HG03135 (cell line): ENCODE measurements around the gene SMIM17.

Experiments used
- ATAC-seq: cut with Tn5 transposase; IDR thresholded peaks from one replicate; pipeline ENCODE4 v1.9.1; 2021; ENCODE audit warnings: mild to moderate bottlenecking, moderate library complexity; ENCODE audit not compliant: unreplicated experiment

SMIM17 gene

DNA sequence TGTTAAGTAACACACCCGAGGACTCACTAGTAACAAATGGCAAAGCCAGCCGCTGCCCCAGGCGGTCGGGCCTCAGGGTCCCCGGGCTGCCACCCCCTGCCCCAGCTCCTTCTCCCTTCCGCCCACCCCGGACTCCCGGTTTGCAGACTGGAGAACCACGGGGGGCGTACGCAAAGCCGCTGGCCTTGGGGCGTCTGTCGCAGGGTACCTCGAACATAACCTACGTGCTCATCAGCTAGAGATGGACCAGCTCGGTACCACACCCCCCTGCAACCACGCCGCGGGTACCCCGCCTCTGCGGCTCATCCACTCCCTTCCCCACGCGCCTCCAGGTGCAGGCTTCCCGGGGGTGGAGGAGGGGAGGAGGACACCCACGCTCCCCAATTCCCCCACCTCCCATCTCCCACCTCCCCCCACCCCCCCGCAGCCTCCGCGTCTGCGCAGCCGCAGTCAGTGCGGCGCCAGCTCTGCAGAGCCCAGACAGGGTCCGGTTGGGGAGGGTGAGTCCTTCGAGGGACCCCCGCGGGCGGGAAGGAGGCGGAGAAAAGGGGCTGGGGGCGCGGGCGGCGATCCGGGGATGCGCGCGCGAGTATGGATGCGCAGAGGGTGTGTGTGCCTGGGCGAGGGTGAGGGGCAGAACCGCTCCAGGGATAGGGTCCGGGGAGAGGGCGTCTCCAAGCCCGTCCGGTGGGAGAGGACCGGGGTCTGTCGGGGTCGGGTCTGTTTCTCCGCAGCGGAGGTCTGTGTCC is at the start of gene SMIM17:
Gene SMIM17 (plus strand): TSS at position 449 of the 749 bp plus-strand sequence. CDS start 2,509 bp downstream, outside the sequence.
- ATAC-seq: no peak

DNA sequence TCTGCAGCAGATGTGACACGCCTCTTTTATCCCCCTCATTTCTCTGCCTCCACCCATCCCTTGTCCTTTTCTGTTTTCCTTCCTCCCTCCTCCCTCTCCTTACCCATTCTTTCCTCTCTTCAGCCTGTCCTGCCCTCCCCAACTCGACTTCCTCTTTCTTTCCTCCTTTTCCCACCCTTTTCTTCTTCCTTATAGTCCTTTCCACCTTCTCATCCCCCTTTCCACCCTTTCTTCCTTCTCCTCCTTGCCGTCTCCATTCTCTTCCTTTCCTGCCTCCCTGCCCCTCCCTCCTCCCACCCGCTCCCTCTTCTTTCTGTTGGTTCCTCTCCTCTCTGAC is 48.5 kb upstream of the SMIM17 start:
- no peak for ATAC-seq

DNA sequence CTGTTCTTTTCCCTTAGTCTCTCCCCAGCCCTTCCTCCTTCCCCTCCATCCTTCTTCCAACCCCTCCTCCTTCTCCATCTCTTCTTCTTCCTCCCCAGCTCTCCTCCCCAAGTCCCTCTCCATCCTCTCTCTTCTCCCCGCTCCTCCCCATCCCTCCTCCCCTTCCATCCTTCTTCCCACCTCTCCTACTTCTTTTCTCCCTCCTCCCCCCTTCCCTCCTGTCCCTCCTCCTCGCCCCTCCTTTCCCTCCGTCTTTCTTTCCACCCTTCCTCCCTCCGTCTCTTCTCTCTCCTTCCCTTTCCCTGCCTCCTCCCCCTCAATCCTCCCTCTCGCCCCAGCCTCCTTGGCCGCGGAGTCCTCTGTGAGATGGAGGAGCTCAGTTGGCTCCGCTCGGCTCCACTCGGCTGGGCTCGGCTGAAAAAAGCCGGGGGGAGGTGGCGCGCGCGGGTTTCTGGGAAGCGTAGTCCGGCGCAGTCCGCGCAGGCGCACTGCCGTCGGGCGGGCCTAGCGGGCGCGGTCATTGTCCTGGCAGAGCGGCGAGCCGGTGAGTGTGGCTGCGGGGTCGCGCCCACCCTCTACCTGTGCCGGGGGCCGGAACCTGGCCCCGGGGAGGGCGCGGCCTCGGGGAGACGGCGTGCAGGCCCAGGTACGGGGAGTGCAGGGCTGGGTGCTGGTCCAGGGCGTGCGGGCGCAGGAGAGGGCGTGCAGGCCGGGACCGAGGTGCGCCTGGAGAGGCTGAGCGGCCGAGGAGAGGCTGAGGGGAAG is 48.0 kb upstream of the SMIM17 start, which contains the start of gene ZNF71:
Gene ZNF71 (plus strand): TSS at position 520 of the 765 bp plus-strand sequence. CDS start 6,257 bp downstream, outside the sequence.
- peak; percentile 90 for ATAC-seq

DNA sequence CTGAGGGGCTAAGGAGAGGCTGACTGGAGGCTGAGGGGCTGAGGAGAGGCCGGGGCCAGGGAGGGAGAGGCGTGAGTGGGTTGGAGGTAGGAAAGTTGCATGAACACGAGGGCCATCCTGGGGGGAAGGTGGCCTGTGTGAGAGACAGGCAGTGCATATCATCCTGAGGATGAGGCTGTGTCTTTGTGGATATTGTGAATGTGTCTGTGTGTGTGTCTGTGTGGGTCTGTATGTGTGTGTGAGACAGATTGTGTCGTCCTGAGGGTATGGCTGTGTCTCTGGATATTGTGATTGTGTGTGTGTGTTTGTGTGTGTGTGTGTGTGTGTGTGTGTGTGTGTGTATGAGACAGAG is 47.4 kb upstream of the SMIM17 start:
- peak; percentile 33 for ATAC-seq

DNA sequence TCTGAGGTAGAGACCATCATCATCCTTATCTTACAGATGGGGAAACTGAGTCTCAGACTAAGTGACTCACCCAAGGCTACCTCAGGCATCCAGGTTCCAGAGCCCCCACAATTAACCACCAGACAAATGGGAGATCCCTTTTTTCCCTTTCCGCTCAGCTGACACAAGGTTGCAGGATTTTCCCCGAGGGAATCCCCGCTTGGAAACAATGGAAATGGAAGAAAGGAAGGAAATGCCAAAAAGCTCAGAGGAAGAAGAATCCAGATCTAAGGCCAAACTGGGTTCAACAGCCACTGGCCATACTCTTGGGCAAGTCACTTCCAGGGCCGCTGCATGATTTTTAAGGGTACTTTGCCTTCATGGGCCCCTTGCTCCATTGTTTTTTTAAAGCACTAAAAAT is 46.3 kb upstream of the SMIM17 start:
- no peak for ATAC-seq

DNA sequence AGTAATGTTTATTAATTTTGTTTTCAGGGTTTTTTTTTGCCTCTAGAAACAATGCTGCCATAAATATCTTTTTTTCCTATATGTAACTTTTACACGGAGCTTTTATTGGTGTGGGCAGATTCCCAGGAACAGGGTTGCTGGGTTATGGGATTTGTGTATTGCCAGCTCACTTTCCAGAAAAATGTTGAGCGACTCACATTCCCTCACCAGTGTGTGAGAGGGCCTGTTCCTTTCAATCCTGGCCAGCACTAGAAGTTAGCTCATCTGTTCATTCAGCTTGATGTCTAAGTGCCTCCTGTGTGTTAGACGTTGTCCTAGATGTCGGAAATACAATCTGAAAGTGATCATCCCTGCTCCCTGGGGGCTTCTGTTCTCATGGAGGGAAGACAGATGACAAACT is 45.3 kb upstream of the SMIM17 start:
- no peak for ATAC-seq

DNA sequence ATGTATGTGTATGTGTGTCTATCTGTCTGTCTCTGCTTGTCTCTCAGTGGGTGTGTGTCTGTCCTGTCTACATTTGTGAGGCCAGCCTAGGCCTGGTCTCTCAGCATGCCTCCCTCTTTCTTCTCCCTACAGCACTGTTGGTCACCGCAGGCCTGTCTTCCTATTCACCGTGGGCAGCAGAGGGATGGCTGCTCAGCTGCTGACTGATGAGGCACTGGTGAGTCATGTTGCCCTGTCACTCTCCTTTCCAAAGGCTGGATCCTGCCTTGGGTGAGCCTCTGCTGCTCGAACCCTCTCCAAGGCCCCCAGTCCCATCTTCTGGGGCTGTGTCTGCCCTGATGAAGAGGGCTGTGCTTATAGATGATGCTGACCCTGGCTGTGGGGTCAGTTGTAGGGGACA is 41.6 kb upstream of the SMIM17 start:
- no peak for ATAC-seq

DNA sequence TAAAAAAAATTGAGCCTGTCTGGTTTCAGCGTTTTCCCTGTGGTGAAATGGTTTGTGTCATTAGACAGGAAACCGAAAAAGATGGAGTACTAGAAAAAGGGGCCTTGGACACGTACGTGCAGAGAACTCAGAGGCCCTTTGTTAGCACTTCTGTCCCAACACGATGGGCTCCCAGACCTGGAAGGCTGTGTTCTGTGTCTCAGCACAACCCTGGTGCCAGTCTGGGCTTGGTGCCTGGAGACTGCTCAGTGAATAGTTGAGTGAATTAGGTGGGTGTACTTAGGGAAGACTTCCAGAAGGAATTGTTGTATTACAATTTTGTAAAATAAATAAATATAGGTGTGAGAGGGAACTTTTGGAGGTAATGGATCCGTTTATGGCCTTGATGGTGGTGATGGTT is 39.1 kb upstream of the SMIM17 start:
- ATAC-seq: no peak

DNA sequence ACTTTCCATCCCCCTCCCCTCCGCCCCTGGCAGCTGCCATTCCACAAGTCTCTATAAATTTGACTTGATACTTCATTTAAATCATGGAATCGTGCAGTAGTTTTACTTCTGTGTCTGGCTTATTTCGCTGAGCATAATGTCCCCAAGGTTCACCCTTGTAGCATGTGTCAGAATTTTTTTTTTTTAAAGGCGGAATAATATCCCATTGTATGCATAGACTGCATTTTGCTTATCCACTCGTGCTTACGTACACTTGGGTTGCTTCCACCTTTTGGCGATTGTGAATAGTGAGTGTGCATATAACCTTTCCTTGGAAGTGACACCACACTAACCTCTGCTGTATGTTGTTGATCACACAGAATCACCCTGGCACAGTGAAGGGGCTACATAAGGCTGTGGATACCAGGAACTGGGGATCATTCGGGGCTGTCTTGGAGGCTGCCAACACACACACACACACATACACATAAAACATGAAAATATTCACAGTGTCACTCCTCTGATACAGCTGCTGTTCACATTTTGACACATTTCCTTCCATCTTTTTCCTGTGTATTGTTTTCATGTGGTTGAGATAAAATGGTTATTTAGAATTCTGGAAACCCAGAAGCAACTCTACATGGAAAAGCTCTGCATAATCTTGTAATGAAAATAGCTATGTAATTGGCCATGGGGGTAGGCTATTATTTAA is 34.5 kb upstream of the SMIM17 start:
- ATAC-seq: no peak

DNA sequence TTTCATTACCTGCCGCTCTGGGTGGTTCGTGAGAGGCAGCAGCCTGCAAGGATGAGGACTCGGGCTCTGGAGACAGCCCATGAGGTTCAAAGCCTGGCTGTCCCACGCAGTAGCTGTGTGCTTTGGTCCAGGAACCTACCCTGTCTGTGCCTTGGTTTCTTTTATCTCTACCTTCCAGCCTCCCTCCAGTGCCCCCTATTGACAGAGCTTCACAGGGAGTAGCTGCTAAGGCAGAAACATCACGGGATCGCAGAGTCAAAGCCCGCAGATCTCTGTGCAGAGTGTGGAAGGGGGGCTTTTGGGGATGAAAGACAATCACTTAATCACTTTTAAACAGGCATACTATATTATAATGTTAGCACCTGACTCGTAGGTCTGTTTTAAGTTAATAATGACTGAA is 31.7 kb upstream of the SMIM17 start:
- no peak for ATAC-seq

DNA sequence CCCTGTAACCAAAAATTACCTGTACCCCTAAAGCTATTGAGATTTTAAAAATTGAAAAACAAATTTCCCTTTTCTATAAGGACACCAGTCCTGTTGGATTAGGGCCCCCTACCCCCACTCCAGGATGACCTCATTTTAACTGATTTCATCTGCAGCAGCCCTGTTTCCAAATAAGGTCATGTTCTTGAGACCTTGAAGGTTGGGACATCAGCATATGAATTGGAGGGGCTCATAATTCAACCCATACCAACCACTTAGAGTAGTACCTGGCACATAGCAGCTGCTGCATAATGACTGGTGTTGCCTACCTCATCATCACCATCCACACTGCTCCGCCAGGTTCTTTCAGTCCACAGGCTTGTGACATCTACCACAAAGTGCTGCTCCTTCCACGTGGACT is 30.2 kb upstream of the SMIM17 start:
- ATAC-seq: no peak

DNA sequence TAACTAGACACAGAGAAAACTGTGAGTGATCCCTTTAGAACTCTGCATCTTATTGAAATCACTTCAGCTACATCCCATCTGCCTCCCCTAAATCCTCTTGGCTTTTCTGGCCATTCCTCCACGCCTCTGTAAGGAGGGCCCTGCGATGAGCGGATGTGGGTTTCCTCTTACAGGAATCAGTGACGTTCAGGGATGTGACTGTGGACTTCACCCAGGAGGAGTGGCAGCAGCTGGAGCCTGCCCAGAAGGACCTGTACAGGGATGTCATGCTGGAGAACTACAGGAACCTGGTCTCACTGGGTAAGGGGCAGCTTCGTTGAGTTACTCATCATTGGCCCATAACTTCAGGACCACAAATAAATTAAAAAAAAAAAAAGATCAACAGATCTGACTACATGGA is 29.3 kb upstream of the SMIM17 start:
- ATAC-seq: no peak

DNA sequence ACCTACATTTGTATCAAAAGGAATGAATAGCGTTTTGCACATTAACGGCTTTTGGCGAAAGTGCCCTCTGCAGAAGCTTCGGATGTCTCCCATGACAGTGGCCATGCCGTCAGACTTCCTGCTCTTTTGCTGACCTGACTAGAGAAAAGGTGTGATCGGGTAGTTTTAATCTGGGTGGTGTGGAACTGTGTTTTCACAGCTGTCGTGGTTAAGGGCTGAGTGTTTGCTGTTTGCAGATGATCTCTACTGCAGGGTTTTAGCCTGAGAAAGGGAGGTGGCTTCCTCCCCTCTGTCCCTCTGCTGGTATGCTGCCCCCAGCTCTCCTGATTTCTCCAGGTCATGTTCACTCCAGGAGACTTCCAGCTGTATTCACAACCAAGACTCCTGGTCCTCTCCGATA is 25.4 kb upstream of the SMIM17 start:
- ATAC-seq: no peak

DNA sequence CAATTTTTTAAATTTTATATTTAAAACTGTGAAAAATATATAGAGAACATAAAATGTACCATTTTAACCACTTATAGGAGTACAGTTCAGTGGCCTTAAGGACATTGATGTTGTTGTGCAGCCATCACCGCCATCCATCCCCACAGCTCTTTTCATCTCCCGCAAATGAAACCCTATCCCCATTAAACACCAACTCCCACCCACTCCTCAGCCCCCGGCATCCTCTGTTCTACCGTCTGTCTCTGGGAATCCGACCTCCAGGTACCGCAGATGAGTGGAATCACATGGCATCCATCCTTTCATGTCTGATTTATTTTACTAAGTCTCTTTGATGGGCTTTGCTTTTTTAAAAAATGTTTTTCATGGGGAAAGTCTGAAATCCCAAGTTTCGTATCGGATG is 23.8 kb upstream of the SMIM17 start:
- no peak for ATAC-seq

DNA sequence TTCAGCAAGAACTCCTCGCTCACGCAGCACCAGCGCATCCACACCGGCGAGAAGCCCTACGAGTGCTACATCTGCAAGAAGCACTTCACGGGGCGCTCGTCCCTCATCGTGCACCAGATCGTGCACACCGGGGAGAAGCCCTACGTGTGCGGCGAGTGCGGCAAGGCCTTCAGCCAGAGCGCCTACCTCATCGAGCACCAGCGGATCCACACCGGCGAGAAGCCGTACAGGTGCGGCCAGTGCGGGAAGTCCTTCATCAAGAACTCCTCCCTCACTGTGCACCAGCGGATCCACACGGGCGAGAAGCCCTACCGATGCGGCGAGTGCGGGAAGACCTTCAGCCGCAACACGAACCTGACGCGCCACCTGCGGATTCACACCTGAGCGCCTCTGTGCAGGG is 20.6 kb upstream of the SMIM17 start:
- ATAC-seq: no peak

DNA sequence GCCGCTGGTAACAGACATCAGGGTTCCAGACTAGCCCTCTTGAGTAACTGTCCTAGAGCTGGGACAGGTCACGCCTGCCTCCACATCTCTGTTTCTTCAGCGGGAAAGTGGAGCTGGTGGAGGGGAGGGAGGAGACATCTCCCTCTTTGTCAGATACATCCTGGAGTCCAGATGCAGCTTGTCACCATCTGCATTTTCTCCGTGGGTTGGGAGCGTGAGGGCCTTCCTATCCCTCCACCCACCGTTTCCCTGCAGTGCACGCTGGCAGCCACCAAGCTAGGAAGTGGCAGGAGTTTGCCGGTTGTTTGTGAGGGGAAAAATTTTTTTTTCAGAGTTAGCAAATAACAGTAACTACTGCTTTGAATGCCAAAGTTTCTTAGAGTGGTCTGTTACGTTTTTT is 20.0 kb upstream of the SMIM17 start:
- no peak for ATAC-seq

DNA sequence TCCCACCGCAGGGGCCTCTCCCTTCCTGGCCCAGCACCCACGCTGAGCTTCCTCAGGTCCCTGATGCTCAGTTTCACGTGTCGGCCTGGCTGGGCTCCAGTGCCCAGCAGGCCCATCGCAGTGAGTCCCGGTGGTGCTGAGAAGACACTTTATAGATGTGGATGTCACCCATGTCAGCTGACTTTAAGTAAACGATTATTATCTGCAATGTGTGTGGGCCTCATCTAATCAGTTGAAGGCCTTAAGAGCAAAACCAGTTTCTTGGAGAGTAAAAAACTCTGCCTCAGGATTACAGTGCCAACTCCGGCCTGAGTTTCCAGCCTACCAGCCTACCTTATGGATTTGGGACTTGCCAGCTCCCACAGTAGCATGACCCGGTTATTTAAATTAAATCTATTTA is 17.3 kb upstream of the SMIM17 start:
- no peak for ATAC-seq

DNA sequence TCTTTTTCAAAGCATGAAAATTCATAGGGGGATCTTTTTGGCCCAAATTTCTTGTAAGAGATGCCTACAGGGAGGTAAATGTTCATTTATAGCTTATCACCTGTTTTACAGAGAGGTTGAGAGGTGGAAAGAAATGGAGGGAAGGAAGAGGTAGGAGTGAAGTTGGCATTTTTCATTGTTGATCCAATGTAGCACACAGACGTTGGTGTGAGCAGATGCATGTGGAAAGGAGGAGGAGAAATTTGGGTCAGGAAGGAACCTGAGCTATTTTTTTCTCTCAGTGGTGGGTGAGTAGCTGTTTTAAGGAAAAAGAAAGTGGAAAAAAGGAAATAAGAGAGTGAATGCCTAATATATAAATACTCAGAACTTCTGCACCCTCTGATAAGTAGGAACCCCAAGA is 9.9 kb upstream of the SMIM17 start:
- no peak for ATAC-seq

DNA sequence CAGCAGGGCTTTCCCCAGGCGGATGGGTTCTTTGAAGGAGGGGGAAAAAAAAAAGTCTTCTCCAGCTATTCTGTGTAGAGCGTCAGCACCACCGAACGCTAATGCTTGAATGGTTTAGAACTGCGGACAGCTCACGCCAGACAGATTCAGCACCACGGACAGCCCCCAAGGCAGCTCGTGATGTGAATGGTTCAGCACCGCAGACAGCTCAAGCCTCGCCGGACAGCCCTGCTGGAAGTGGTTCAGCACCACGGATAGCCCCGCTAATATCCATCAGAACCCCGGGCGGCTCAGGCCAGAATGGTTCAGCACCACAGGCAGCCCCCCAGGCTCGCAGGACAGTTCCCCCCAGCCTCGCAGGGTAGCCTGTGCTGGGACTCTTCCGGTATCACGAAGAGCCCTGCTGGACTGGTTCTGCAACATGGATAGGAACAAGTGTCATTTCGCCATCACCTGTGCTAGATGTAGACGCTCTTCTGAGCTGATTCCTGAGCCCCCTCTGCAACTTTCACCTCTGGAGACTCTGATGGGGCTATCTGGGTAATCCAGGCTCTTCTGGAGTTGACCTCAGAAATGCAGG is 4.9 kb upstream of the SMIM17 start:
- no peak for ATAC-seq

DNA sequence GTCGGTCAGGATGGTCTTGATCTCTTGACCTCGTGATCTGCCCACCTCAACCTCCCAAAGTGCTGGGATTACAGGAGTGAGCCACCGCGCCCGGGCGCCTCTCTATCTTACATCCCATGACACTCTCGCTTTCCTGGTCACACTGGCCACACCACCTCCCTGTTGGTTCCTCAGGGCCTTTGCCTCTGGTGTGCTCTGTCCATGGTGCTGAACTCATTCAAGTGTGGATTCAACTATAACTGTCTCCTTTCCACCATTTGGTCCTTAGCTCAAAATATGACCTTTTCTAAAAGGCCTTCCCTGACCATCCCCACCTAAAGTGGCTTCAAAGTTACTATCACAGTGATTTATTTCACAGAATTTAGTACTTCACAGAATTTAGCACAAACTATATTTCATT is 3.7 kb upstream of the SMIM17 start:
- ATAC-seq: no peak

DNA sequence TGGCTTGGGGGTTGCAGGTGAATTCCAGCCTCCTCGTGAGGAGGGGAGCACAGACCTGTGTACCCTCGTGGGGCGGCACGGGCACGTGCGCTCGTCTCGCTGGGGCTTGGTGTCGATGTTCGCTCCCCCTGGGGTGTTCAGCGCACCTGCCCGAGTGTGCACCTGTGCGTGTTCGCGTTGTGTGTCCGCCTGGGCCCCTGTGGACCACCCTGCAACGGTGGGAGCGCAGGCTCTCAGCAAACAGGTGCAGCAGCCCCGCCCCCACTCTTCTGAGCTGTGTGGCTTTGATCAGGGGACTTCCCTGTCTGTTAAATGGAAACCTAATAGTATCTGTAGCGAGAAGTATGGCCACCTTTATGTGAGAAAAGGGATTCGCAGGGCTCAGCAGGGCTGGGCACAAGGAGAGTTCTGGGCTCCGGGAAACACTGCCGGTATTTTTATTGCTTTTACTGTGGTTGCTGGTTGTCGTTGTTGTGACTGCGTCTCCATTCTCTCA is 549 bp downstream of the SMIM17 start:
- no peak for ATAC-seq
